K562 (cell line): ENCODE measurements around the gene PGP. TPM values are rescaled to one million over a fixed set of nuclear protein-coding genes. Genes with fewer than 3 reads are reported as not detected.

Experiments
- ATAC-seq: fragments of 200-7000 bp; cut with Tn5 transposase; 3 replicates; pipeline ENCODE4 v1.9.1; 2020; ENCODE audit warnings: moderate library complexity
- BruUV-seq: library from RNA; stranded (reverse); fragments of 400-500 nt; replicated peaks from 2 replicates; lab custom pipeline; 2021; lab: Mats Ljungman, UMichigan
- CTCF ChIA-PET: fragments of 300-600 bp; formaldehyde crosslinking; extraction: SDS; loops from one replicate; lab custom pipeline; 2021; ENCODE audit warnings: low intra/inter-chr PET ratio; lab: Yijun Ruan, JAX
- POLR2A ChIA-PET: fragments of 300-600, 350-650 bp; sonication (Branson Sonifier 250); formaldehyde crosslinking; extraction: SDS; loops from one replicate; lab custom pipeline; 2021; ENCODE audit warnings: antibody characterized with exemption, inconsistent platforms; lab: Yijun Ruan, JAX
- DNase-seq, 4 experiments: peaks; one replicate each; pipeline versions ENCODE4 v3.0.0 to v3.0.0-alpha.2; 2011 to 2018; ENCODE audit warnings: low spot score in 3 of 4, mixed read lengths in 3 of 4; ENCODE audit errors: extremely low read depth in 1 of 4
- FAIRE-seq: peaks from 2 replicates; lab custom pipeline; 2011; peaks lifted over from hg19 to GRCh38; lab: Jason Lieb, UNC
- H2AFZ ChIP-seq: 2 replicates; pipeline ENCODE4 v1.6.0; 2011; ENCODE audit warnings: low read depth, low read length, control low read depth, inconsistent platforms
- H3K27ac ChIP-seq: fragments of 200-600 bp; 3 replicates; pipeline ENCODE4 v1.8.0; 2011; ENCODE audit warnings: low read depth, mild to moderate bottlenecking, control low read depth, inconsistent platforms, low read length, moderate library complexity, mixed read lengths; ENCODE audit errors: extremely low read depth
- H3K27me3 ChIP-seq, 2 experiments: fragments of 300-600 bp in 1 of 2; 2 replicates in 1 of 2; 3 replicates in 1 of 2; pipeline versions ENCODE4 v1.6.0 to v1.8.0; 2011; ENCODE audit warnings: inconsistent platforms in 2 of 2, low read length in 2 of 2, mild to moderate bottlenecking in 1 of 2, mixed read lengths in 1 of 2, moderate library complexity in 1 of 2; ENCODE audit not compliant: control insufficient read depth in 2 of 2, insufficient read depth in 2 of 2
- H3K36me3 ChIP-seq: fragments of 300-600 bp; 3 replicates; pipeline ENCODE4 v1.8.0; 2011; ENCODE audit warnings: mild to moderate bottlenecking, low read length, inconsistent platforms; ENCODE audit not compliant: control insufficient read depth, insufficient read depth
- H3K4me1 ChIP-seq, 2 experiments: fragments of 200-600 bp in 1 of 2; replicated peaks in 1 of 2; 2 replicates in 1 of 2; 3 replicates in 1 of 2; pipeline versions ENCODE4 v1.5.1 to v1.8.0; 2011; ENCODE audit warnings: inconsistent platforms in 2 of 2, low read length in 2 of 2, mild to moderate bottlenecking in 1 of 2, mixed read lengths in 1 of 2, moderate library complexity in 1 of 2; ENCODE audit not compliant: control insufficient read depth in 2 of 2, insufficient read depth in 2 of 2
- H3K4me2 ChIP-seq: 2 replicates; pipeline ENCODE4 v1.6.1; 2011; ENCODE audit warnings: low read length, control low read depth, inconsistent platforms, mixed read lengths; ENCODE audit not compliant: insufficient read depth
- H3K4me3 ChIP-seq: fragments of 200-600 bp; sonication (generic), shearing (Covaris generic); 2 replicates; pipeline ENCODE4 v1.5.1; 2016; ENCODE audit warnings: control low read depth, inconsistent platforms
- H3K79me2 ChIP-seq: fragments of 200-600 bp; 3 replicates; pipeline ENCODE4 v1.8.0; 2011; ENCODE audit warnings: low read length, inconsistent platforms; ENCODE audit not compliant: control insufficient read depth, insufficient read depth
- H3K9ac ChIP-seq, 2 experiments: 2 replicates each; pipeline versions ENCODE4 v1.6.0 to v1.6.1; 2011; ENCODE audit warnings: low read depth in 2 of 2, low read length in 2 of 2, control low read depth in 1 of 2, inconsistent platforms in 1 of 2, mild to moderate bottlenecking in 1 of 2, mixed read lengths in 1 of 2; ENCODE audit not compliant: insufficient read depth in 1 of 2
- H3K9me1 ChIP-seq: one replicate; pipeline ENCODE4 v1.6.0; 2011; ENCODE audit warnings: inconsistent platforms, mild to moderate bottlenecking, low read length, moderate library complexity; ENCODE audit not compliant: control insufficient read depth, insufficient read depth
- H3K9me3 ChIP-seq: replicated peaks from 2 replicates; pipeline ENCODE4 v1.5.1; 2011; ENCODE audit warnings: low read depth, low read length, inconsistent platforms; ENCODE audit not compliant: control insufficient read depth, insufficient read depth
- H4K20me1 ChIP-seq: replicated peaks from 2 replicates; pipeline ENCODE4 v1.6.1; 2011; ENCODE audit warnings: low read length, inconsistent platforms, mixed read lengths; ENCODE audit not compliant: control insufficient read depth, insufficient read depth
- ADNP ChIP-seq: fragments of 200-800 bp; sonication (Bioruptor generic); IDR thresholded peaks from 2 replicates; pipeline ENCODE4 v1.6.1; 2016; ENCODE audit warnings: missing genetic modification characterization, missing compliant biosample characterization
- AFF4 ChIP-seq: sonication (generic); formaldehyde crosslinking; IDR thresholded peaks from 2 replicates; pipeline ENCODE4 v1.8.0; 2023; ENCODE audit warnings: mild to moderate bottlenecking, missing genetic modification reagents
- CBFA2T2 ChIP-seq: fragments of 450-650 bp; conservative IDR thresholded peaks from 2 replicates; pipeline ENCODE4 v1.6.1; 2017; ENCODE audit warnings: mild to moderate bottlenecking
- E2F6 ChIP-seq, 2 experiments: IDR thresholded peaks; 2 replicates each; pipeline ENCODE4 v1.6.1; 2011; ENCODE audit warnings: borderline replicate concordance in 1 of 2, control low read depth in 1 of 2, low read depth in 1 of 2, low read length in 1 of 2, mild to moderate bottlenecking in 1 of 2, mixed read lengths in 1 of 2, moderate library complexity in 1 of 2; ENCODE audit not compliant: insufficient read depth in 1 of 2, insufficient read length in 1 of 2, poor library complexity in 1 of 2, severe bottlenecking in 1 of 2; ENCODE audit errors: extremely low read depth in 1 of 2
- KLF16 ChIP-seq: IDR thresholded peaks from 2 replicates; pipeline ENCODE4 v1.6.1; 2016; ENCODE audit warnings: antibody characterized with exemption
- NCOA2 ChIP-seq, 2 experiments: fragments of 450-650 bp; IDR thresholded peaks; 2 replicates each; pipeline ENCODE4 v1.6.1; 2018; ENCODE audit warnings: mild to moderate bottlenecking in 2 of 2, moderate library complexity in 1 of 2; ENCODE audit not compliant: partially characterized antibody in 2 of 2
- PKNOX1 ChIP-seq: fragments of 450-650 bp; IDR thresholded peaks from 2 replicates; pipeline ENCODE4 v1.6.1; 2016
- POLR2A ChIP-seq: fragments of 450-650 bp; conservative IDR thresholded peaks from 2 replicates; pipeline ENCODE4 v1.6.1; 2016
- POLR2G ChIP-seq: fragments of 200-400 bp; formaldehyde crosslinking; IDR thresholded peaks from 2 replicates; pipeline ENCODE4 v1.6.1; 2017; ENCODE audit warnings: low read depth, mild to moderate bottlenecking, antibody characterized with exemption, low read length, moderate library complexity
- RBM22 ChIP-seq: fragments of 200-400 bp; formaldehyde crosslinking; IDR thresholded peaks from 2 replicates; pipeline ENCODE4 v1.6.1; 2018; ENCODE audit warnings: low read length, low read depth; ENCODE audit not compliant: poor library complexity, severe bottlenecking
- SRSF7 ChIP-seq: fragments of 200-400 bp; formaldehyde crosslinking; optimal IDR thresholded peaks from 2 replicates; pipeline ENCODE3; 2017; ENCODE audit warnings: mild to moderate bottlenecking, low read depth, low read length
- TARDBP ChIP-seq: fragments of 450-650 bp; IDR thresholded peaks from 2 replicates; pipeline ENCODE4 v1.6.1; 2016
- ZNF212 ChIP-seq: fragments of 450-650 bp; formaldehyde crosslinking; IDR thresholded peaks from 2 replicates; pipeline ENCODE4 v1.4.0; 2020; ENCODE audit warnings: mild to moderate bottlenecking
- ZNF780A ChIP-seq: fragments of 250-450 bp; sonication (Bioruptor Pico); IDR thresholded peaks from 2 replicates; pipeline ENCODE4 v1.5.0; 2021; ENCODE audit warnings: mild to moderate bottlenecking
- WGBS: fragments of 100-300 bp; shearing (Covaris generic); methylation state at CpG from one replicate; pipeline ENCODE4 v1.1.6; 2016; ENCODE audit warnings: low coverage, mixed read lengths; ENCODE audit not compliant: insufficient coverage; ENCODE audit errors: missing lambda C conversion rate; 5-methylcytosine and 5-hydroxymethylcytosine counted together
- in situ Hi-C: fragments of 300-500 bp; cut with MboI; formaldehyde crosslinking; loops from 4 replicates; pipeline ENCODE4 v1.15.0; 2018; ENCODE audit warnings: inconsistent platforms, mixed read lengths
- intact Hi-C: fragments of 100-400 bp; cut with micrococcal nuclease; formaldehyde crosslinking; loops from 2 replicates; pipeline ENCODE4 v1.14.2; 2022
- polyA plus RNA-seq, 8 experiments: library from polyadenylated mRNA; depleted of rRNA in 4 of 8; stranded (reverse) in 5 of 8; unstranded in 3 of 8; fragments of >200 nt; fragmentation: Nextera tagmentation in 2 of 8; fragmentation: Illumina TruSeq in 1 of 8; extraction: Ambion mirVana in 2 of 8; extraction: Trizol in 1 of 8; gene quantifications; 2 replicates each; pipeline versions ENCODE4 v1.2.1 to v1.2.3, GENCODE V29; 2011 to 2014; ENCODE audit warnings: inconsistent platforms in 1 of 8, missing spikeins in 1 of 8
- total RNA-seq, 7 experiments: library from RNA; depleted of rRNA in 6 of 7; stranded (reverse); fragments of >200 nt in 6 of 7; fragmentation: Illumina TruSeq in 2 of 7; extraction: Trizol in 2 of 7; gene quantifications; 2 replicates each; pipeline versions ENCODE4 v1.2.1 to v1.2.3, GENCODE V29; 2011 to 2021; ENCODE audit warnings: low replicate concordance in 1 of 7

Gene PGP
- total and polyA plus RNA-seq, 9 of the 15 experiments (the other 6 are each of a cell fraction or from before 2014, with no cell fraction given) = 1.1 to 57.6 (median 19.6) TPM

- H3K79me2 ChIP-seq = peaks cover 14% of the 10 kb centered on the region
- 92% methylated on average over 33 of the region's 41 CpGs for WGBS
- BruUV-seq = no TSS peak
- no peaks in the 10 kb centered on the region for H4K20me1 ChIP-seq
- no peaks in the 10 kb centered on the region for H3K9me3 ChIP-seq
- DNase-seq (no peak), ATAC-seq (no peak), FAIRE-seq (no peak)
- H3K4me3 ChIP-seq = no peak overlapping the region
- peaks cover 0 to 60% of the 10 kb centered on the region in 2 experiments; a peak in 2 of 5 replicates for H3K4me1 ChIP-seq
- H3K4me2 ChIP-seq = no peak overlapping the region
- no peaks in the 10 kb centered on the region for H3K9me1 ChIP-seq
- intact Hi-C loops = no loop called here
- H3K27me3 ChIP-seq = no peaks in the 10 kb centered on the region
- H3K9ac ChIP-seq = peak overlapping the region in 1 of 2 experiments; percentile 35; a peak in 1 of 4 replicates
- in situ Hi-C loops = no loop called here
- POLR2A ChIA-PET = interaction anchor here (0.5 to 3.7 kb wide), 8 partner anchors 9 to 405 kb away, joined by 3 to 29 read pairs (median 3); partner anchors contain the start of genes E4F1, FAHD1 and PGP
- peaks cover 84% of the 10 kb centered on the region; the same call in 2 of the 3 replicates for H3K36me3 ChIP-seq
- no peak overlapping the region for H3K27ac ChIP-seq
- H2AFZ ChIP-seq = no peak overlapping the region
- CTCF ChIA-PET = no interaction called here
- TF ChIP-seq E2F6 (IDR thresholded peaks at IDR 0.05; ENCODE audit: borderline replicate concordance in 1 of 2, extremely low read depth in 1 of 2, insufficient read depth in 1 of 2, insufficient read length in 1 of 2, low read depth in 1 of 2, low read length in 1 of 2, poor library complexity in 1 of 2, severe bottlenecking in 1 of 2) = no peak
- TF ChIP-seq ZNF780A (CRISPR knock-in tag) = no peak
- TF ChIP-seq RBM22 = peak; percentile 74
- TF ChIP-seq SRSF7 = no peak
- TF ChIP-seq POLR2A = 0 out of 2 replicates have a peak, but pooled peaks have one; percentile 24
- no peak for TF ChIP-seq KLF16
- TF ChIP-seq ZNF212 (CRISPR knock-in tag) = no peak
- TF ChIP-seq NCOA2 (IDR thresholded peaks at IDR 0.05; ENCODE audit: partially characterized antibody in 2 of 2) = no peak
- TF ChIP-seq AFF4 (CRISPR knock-in tag) = no peak
- no peak for TF ChIP-seq TARDBP
- TF ChIP-seq CBFA2T2 = no peak
- TF ChIP-seq PKNOX1 = no peak
- peak; percentile 53 for TF ChIP-seq POLR2G
- TF ChIP-seq ADNP = no peak
These were observed 17.7 kb upstream of the PGP start for GRCh38 chr16:2232094-2232990.
